Limb (tissue), 2 donors: ENCODE data around the gene LRRC71.

Source experiments
- DNase-seq, 2 donors: peaks; one replicate each; pipeline ENCODE4 v3.0.0-alpha.2; 2016; ENCODE audit errors: extremely low spot score in 2 of 2

The LRRC71 gene

GRCh38 chr1:156945881-156946661, 25.6 kb downstream of the LRRC71 start:
- no peak for DNase-seq

GRCh38 chr1:156947127-156947526, 26.7 kb downstream of the LRRC71 start:
- DNase-seq, result no peak

- no peak for DNase-seq
Observed at GRCh38 chr1:156947818-156948525, 27.5 kb downstream of the LRRC71 start.

GRCh38 chr1:156948708-156949107, 28.3 kb downstream of the LRRC71 start:
- DNase-seq, result no peak

- DNase-seq, result no peak
Observed at GRCh38 chr1:156949127-156949526, 28.7 kb downstream of the LRRC71 start.

GRCh38 chr1:156951371-156951770, 30.9 kb downstream of the LRRC71 start:
- DNase-seq, result no peak

GRCh38 chr1:156953571-156953970, 33.1 kb downstream of the LRRC71 start:
- DNase-seq, result no peak

- DNase-seq, result no peak
Observed at GRCh38 chr1:156956333-156956732, 35.9 kb downstream of the LRRC71 start.

- no peak for DNase-seq
Observed at GRCh38 chr1:156957634-156958033, 37.2 kb downstream of the LRRC71 start.

GRCh38 chr1:156958247-156958714, 37.8 kb downstream of the LRRC71 start:
- DNase-seq, result no peak

GRCh38 chr1:156959414-156959813, 39.0 kb downstream of the LRRC71 start:
- no peak for DNase-seq

- no peak for DNase-seq
Observed at GRCh38 chr1:156959925-156960324, 39.5 kb downstream of the LRRC71 start.

GRCh38 chr1:156961709-156962108, 41.3 kb downstream of the LRRC71 start:
- DNase-seq, result no peak

- DNase-seq, result no peak
Observed at GRCh38 chr1:156963621-156964020, 43.2 kb downstream of the LRRC71 start.

- DNase-seq, result no peak
Observed at GRCh38 chr1:156964441-156964840, 44.0 kb downstream of the LRRC71 start.

- DNase-seq, result no peak
Observed at GRCh38 chr1:156969496-156969895, 49.1 kb downstream of the LRRC71 start.

GRCh38 chr1:156970017-156970416, 49.6 kb downstream of the LRRC71 start:
- DNase-seq, result peak in 1 of 2 donors; percentile 8

- DNase-seq, result no peak
Observed at GRCh38 chr1:156973417-156973816, 53.0 kb downstream of the LRRC71 start.

- no peak for DNase-seq
Observed at GRCh38 chr1:156975084-156975483, 54.7 kb downstream of the LRRC71 start.

GRCh38 chr1:156980551-156980950, 60.1 kb downstream of the LRRC71 start:
- DNase-seq, result no peak
